ENCODE data around the gene ELP1. TPM values are rescaled to one million over a fixed set of nuclear protein-coding genes. Genes with fewer than 3 reads are reported as not detected.

The ELP1 gene
- total and polyA plus RNA-seq, 2 experiments from 2014 or later = 9.1 to 46.3 TPM

- ATAC-seq = no peak
- no peak overlapping the region for H3K27ac Mint-ChIP-seq
- no peaks in the 10 kb centered on the region for H3K36me3 Mint-ChIP-seq (ENCODE audit: low read depth)
These were observed 72.5 kb downstream of the ELP1 start for GRCh38 chr9:108861464-108861863.

More at GRCh38 chr9:108861464-108861863, 72.5 kb downstream of the ELP1 start:
- no peaks in the 10 kb centered on the region for H3K4me1 Mint-ChIP-seq
- H3K27me3 Mint-ChIP-seq (ENCODE audit: insufficient read depth, low read depth, poor library complexity) = peaks cover 9% of the 10 kb centered on the region
- Histone ChIP-seq H3K27me3 (ENCODE audit: insufficient read depth) (no peaks in the 10 kb centered on the region), H3K79me2 (replicated peaks; ENCODE audit: insufficient read depth) (no peaks in the 10 kb centered on the region), H2AFZ (no peak overlapping the region), H3F3A (replicated peaks; ENCODE audit: low read depth) (no peaks in the 10 kb centered on the region), H4K20me1 (replicated peaks; ENCODE audit: insufficient read depth) (no peaks in the 10 kb centered on the region), H3K27ac (ENCODE audit: low read depth) (no peak overlapping the region), H3K4me2 (no peak overlapping the region), H3K36me3 (ENCODE audit: insufficient read depth) (no peaks in the 10 kb centered on the region), H3K4me1 (ENCODE audit: insufficient read depth) (no peaks in the 10 kb centered on the region), H3K4me3 (no peak overlapping the region), H3K9me2 (ENCODE audit: insufficient read depth) (no peaks in the 10 kb centered on the region)
- no peak for DNase-seq (ENCODE audit: low spot score)
- no peaks in the 10 kb centered on the region for H3K9me3 Mint-ChIP-seq
- no peak overlapping the region for H3K4me3 Mint-ChIP-seq
- TF ChIP-seq EZH2 (IDR thresholded peaks at IDR 0.05; ENCODE audit: low read depth, unreplicated experiment) = no peak
- no peak for TF ChIP-seq STAT1 (IDR thresholded peaks at IDR 0.05; ENCODE audit: unreplicated experiment)
- no peak for TF ChIP-seq REST (IDR thresholded peaks at IDR 0.05; ENCODE audit: unreplicated experiment)
- TF ChIP-seq ETS1 (IDR thresholded peaks at IDR 0.05) = no peak
- no peak for TF ChIP-seq NANOG (IDR thresholded peaks at IDR 0.05; ENCODE audit: borderline replicate concordance)
- no peak for TF ChIP-seq CTCF (conservative IDR thresholded peaks at IDR 0.05; ENCODE audit: low read depth in 2 of 2)

Measured in GM23338 (cell line).